Activated CD4-positive, CD25-positive, alpha-beta regulatory T cell treated with anti-CD3 and anti-CD28 coated beads, Interleukin-2, amount 50 U/mL, for 16 hours (primary cell): ENCODE measurements around the gene TMEM181.
A peak's percentile ranks its signal among the peaks of the same experiment; 100 is the strongest.
"Not testable (repeated sequence)": the region's sequence is repeated elsewhere in the genome, so short reads cannot be mapped to it uniquely, and the experiment has no call there.

Source experiments
- DNase-seq: peaks from one replicate; pipeline ENCODE4 v3.0.0-alpha.2; 2020; ENCODE audit warnings: low read depth, low spot score

TMEM181 gene

DNA sequence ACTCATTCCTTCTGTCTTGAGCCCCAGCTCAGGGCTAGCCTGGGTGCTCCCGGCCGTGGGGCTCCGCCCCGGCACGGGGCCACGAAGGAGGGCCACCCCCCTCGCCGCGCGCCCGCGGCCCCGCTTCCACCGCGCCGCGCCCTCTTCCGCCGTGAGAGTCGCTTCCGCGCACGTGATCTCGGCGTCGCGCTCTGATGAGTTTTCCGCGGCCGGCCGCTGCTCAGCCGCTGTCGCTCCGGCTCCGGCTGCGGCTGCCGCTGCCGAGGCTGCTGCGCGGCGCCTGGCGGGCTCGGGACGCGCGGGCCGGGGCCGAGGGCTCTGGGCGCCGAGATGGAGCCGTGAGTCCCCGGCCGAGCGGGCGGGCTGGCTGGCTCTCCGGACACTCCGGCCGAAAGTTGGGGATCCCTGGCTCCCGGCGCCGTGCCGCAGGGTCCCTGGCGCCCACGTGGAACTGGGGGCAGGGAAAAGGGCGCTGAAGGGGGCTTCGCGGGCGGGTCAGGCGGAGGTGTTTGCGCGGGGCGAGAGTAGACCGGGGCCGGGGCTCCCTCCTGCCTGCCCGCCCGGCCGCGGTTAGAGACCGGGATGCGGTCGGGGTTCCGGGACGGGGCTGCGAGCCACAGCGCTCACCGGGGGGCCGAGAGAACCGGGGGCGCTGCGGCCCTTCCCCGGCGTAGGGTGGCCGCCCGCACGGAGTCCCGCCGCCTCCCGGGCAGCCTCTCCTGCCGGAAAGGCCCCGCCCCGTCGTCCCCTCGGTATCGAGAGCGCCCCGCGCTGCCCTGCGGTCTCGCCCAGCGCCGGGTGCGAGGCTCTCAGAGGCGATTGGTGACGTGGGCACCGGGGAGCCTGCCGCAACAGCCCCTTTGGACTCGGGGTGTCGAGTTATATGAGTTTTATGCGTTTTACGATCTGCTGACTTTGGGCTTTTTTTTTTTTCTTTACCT, at the start of gene TMEM181:
TSS of gene TMEM181 (plus strand) at position 197 of the 941 bp plus-strand sequence. CDS start at position 331, 134 bp downstream.
- DNase-seq = peak; percentile 75

GRCh38 chr6:158512809-158513208, 47.1 kb upstream of the TMEM181 start:
- no peak for DNase-seq

- DNase-seq = no peak
Observed at GRCh38 chr6:158514176-158514575, 45.7 kb upstream of the TMEM181 start.

GRCh38 chr6:158514991-158515390, 44.9 kb upstream of the TMEM181 start:
- DNase-seq = no peak

- no peak for DNase-seq
Observed at GRCh38 chr6:158516098-158516497, 43.8 kb upstream of the TMEM181 start.

DNA sequence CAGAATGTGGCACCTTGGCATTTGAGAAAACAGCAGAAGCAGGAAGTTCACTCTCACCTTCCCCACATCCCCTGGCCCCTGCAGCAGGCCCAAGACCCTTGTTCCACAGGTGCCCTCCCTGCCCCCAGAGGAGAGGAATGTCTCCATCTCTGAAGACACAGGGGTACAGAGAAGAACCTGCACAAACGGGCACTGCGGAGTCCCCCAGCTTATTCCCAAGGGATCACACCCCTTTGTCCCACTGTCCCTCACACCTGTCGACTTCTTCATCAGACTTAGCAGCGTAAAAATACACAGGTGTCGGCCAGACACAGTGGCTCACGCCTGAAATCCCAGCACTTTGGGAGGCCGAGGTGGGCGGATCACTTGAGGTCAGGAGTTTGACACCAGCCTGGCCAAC, 42.9 kb upstream of the TMEM181 start:
- no peak for DNase-seq

DNA sequence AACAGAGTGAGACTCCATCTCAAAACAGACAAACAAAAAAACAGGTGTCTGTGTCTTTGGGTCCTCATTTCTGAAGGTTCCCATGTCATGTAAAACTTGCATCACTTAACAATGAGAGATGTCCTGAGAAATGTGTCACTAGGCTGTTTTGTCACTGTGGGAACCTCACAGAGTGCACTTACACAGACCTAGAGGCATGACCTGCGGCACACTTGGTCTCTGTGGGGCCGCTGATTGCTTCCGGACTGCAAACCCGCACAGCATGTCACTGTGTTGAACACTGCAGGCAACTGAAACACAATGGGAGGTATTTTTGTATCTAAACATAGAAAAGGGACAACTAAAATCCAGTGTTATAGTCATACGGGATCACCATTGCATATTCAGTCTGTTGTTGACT, 42.3 kb upstream of the TMEM181 start:
- no peak for DNase-seq

GRCh38 chr6:158518191-158519127, 41.4 kb upstream of the TMEM181 start:
- DNase-seq = no peak

DNA sequence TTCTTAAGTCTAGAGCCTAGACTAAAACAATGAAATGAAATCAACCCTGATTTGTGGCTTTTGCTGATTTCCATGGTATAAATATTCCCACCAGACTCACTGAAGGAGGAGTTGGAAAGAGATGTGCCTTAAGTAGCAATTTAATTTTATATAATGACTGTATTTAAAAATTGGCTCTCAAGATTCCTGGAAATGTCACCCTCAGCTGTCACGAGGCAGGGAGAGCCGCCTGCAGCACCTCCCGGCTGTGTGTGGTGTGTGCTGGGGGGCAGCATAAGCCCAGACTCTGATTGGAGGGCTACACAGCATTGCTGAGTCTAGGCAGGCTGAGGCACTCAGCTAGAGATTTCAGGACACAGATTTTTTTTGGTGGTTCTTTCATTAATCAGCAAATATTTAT, 40.6 kb upstream of the TMEM181 start:
- no peak for DNase-seq

- DNase-seq = no peak
Observed at GRCh38 chr6:158519761-158520160, 40.1 kb upstream of the TMEM181 start.

- DNase-seq = not testable (repeated sequence)
Observed at GRCh38 chr6:158520975-158521374, 38.9 kb upstream of the TMEM181 start.

DNA sequence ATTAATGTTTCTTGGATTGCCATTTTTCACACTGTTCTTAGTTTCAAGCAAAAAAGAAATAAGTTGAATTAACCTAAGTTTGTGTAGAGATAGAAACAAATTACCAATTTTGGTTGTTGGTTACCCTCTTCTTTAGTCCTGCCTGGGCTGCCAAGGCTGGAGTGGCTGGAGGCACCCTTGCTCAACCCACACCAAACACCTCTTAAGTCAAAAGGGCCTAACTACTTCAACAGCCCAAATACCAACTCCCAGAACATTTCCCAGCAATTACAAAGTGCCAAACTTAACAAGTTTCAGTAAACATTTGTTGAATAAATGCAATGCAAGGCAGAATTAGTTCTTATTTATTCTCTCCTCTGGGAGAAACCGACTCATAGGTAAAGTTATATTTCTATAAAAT, 38.1 kb upstream of the TMEM181 start:
- no peak for DNase-seq

GRCh38 chr6:158522616-158523015, 37.3 kb upstream of the TMEM181 start:
- DNase-seq = no peak

DNA sequence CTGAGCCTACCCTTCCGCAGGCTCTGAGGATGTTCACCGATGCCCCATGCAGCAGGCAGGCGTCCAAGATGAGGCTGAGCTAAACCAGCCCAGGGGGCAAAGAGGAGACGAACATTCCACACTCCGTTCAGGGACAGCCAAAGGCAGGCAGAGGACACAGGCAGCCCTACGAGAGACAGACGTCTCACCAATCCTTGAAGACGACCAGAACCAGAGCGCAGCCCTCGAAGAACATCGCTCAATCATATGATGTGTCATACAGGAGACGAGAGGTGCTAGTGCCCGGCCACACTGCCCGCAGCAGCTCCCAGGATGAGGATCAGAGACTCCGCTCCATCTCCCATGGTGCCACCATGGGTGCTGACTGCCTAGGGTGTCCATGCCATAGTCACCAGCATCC, 35.6 kb upstream of the TMEM181 start:
- no peak for DNase-seq

- DNase-seq = not testable (repeated sequence)
Observed at GRCh38 chr6:158527858-158528257, 32.0 kb upstream of the TMEM181 start.

- no peak for DNase-seq
Observed at GRCh38 chr6:158528826-158529225, 31.1 kb upstream of the TMEM181 start.

- DNase-seq = no peak
Observed at GRCh38 chr6:158529629-158530028, 30.3 kb upstream of the TMEM181 start.

GRCh38 chr6:158531566-158531965, 28.3 kb upstream of the TMEM181 start:
- no peak for DNase-seq

DNA sequence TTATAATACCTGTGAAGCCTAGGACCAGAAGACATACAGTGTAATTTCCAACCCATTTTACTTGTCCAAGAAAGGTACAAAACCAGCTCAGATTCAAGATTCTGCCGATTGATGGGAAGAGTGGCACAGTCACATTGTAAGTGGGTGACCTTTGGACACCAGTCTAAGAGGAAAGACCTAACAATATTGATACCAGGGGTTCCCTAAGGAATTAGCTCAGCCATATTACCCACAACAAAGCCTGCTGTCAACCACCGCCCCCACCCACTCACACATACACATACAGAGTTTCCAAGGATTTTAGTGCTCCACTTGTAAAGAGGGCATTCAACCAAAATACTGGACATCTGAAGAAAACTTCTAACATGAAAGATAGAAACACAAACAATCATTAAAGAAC, 27.9 kb upstream of the TMEM181 start:
- no peak for DNase-seq

DNA sequence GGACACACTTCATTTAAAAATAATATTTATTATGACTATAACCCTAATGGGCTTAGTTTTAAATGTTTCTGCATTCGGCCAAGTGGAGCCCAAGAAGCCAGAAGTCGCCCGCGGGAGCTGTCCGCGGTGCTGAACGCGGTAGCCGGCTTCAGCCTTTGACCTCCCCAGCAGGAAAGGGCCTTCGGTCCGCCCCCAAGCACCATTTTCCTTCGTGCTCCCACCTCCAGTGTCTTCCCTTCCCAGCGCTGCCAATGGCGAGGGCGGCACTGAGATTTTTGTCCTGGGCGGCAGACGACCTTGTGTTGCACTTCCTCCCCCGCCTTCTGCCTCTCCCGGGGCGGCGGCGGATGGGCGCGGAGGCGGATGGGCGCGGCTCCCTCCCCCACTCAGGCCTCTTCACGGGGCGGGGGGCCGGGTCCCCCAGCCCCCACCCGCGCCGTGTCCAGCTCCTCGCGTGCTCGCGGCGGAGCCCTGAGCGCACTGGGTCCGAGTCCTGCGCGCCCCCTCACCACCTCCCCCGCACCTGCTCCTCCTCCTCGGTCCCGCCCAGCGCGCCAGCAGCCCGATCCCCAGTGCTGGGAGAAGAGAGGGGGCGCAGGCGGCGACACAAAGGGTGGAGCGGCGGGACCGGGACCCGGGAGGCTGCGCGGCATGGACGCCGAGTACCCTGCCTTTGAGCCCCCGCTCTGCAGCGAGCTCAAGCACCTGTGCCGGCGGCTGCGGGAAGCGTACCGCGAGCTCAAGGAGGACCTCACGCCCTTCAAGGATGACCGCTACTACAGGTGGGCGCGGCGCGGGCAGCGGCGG, 23.6 kb upstream of the TMEM181 start:
- peak; percentile 39 for DNase-seq
